Measurements from ENCODE around the gene HADHA.

GRCh38 chr2:26169226-26169625 lies 75.2 kb downstream of the HADHA start:
- TF ChIP-seq POLR2AphosphoS5 (IDR thresholded peaks at IDR 0.05; ENCODE audit: low read depth, low read length) (no peak), TAF1 (IDR thresholded peaks at IDR 0.05; ENCODE audit: borderline replicate concordance, insufficient read depth, low read length) (no peak)
